ENCODE results near the gene HGD.

HGD gene

GRCh38 chr3:120683671-120684301, 1.7 kb upstream of the HGD start:
- Histone ChIP-seq H2AK5ac (ENCODE audit: low read length, severe bottlenecking) (no peak overlapping the region), H3K9me3 (ENCODE audit: control insufficient read depth, low read length) (no peaks in the 10 kb centered on the region), H3K9ac (ENCODE audit: low read length) (no peak overlapping the region), H4K91ac (ENCODE audit: low read length) (no peak overlapping the region), H3K27ac (ENCODE audit: low read length, poor library complexity, severe bottlenecking) (no peak overlapping the region), H3K4me1 (ENCODE audit: control insufficient read depth, insufficient read depth, low read depth, low read length) (peaks cover 2% of the 10 kb centered on the region), H2BK12ac (ENCODE audit: low read length in 2 of 2) (no peak overlapping the region), H3K36me3 (ENCODE audit: control insufficient read depth in 1 of 2, insufficient read depth in 2 of 2, low read depth in 1 of 2, low read length in 2 of 2) (peaks cover 0 to 17% of the 10 kb centered on the region in 2 experiments), H2BK15ac (ENCODE audit: low read depth, poor library complexity, severe bottlenecking) (no peak overlapping the region), H4K8ac (ENCODE audit: low read length) (no peak overlapping the region), H3K4me3 (ENCODE audit: insufficient read depth in 1 of 2, low read depth in 1 of 2, low read length in 2 of 2) (no peak overlapping the region), H3K4ac (ENCODE audit: low read depth in 1 of 2, low read length in 2 of 2) (no peak overlapping the region), H3K79me1 (replicated peaks; ENCODE audit: low read length, poor library complexity, severe bottlenecking) (no peaks in the 10 kb centered on the region), H3K27me3 (ENCODE audit: control insufficient read depth in 1 of 2, insufficient read depth in 1 of 2, low read length in 2 of 2) (no peaks in the 10 kb centered on the region), H3K4me2 (ENCODE audit: low read length, poor library complexity, severe bottlenecking) (no peak overlapping the region), H2BK5ac (ENCODE audit: low read depth, low read length, poor library complexity, severe bottlenecking) (no peak overlapping the region), H3K18ac (ENCODE audit: low read depth in 1 of 2, low read length in 2 of 2) (no peak overlapping the region), H3K23ac (ENCODE audit: low read length in 2 of 2) (no peak overlapping the region), H2BK120ac (ENCODE audit: low read depth, low read length) (no peak overlapping the region), H2AFZ (ENCODE audit: low read depth, low read length) (no peak overlapping the region), H3K14ac (ENCODE audit: low read length in 2 of 2) (no peak overlapping the region)
- DNase-seq = no peak
- WGBS = 100% methylated on average over 2 of the region's 3 CpGs

- H2AFZ ChIP-seq (ENCODE audit: low read depth, low read length) = no peak overlapping the region
- no peak for DNase-seq
- no peak overlapping the region for H3K9ac ChIP-seq (ENCODE audit: low read length)
- H2BK15ac ChIP-seq (ENCODE audit: low read depth, poor library complexity, severe bottlenecking) = no peak overlapping the region
- H3K4me2 ChIP-seq (ENCODE audit: low read length, poor library complexity, severe bottlenecking) = no peak overlapping the region
- H2BK12ac ChIP-seq (ENCODE audit: low read length in 2 of 2) = no peak overlapping the region
- H4K8ac ChIP-seq (ENCODE audit: low read length) = no peak overlapping the region
- H2BK120ac ChIP-seq (ENCODE audit: low read depth, low read length) = no peak overlapping the region
- H3K23ac ChIP-seq (ENCODE audit: low read length in 2 of 2) = no peak overlapping the region
- H3K18ac ChIP-seq (ENCODE audit: low read depth in 1 of 2, low read length in 2 of 2) = no peak overlapping the region
- peaks cover 2% of the 10 kb centered on the region for H3K4me1 ChIP-seq (ENCODE audit: control insufficient read depth, insufficient read depth, low read depth, low read length)
- no peaks in the 10 kb centered on the region for H3K9me3 ChIP-seq (ENCODE audit: control insufficient read depth, low read length)
- H3K36me3 ChIP-seq (ENCODE audit: control insufficient read depth in 1 of 2, insufficient read depth in 2 of 2, low read depth in 1 of 2, low read length in 2 of 2) = peaks cover 0 to 12% of the 10 kb centered on the region in 2 experiments
- H2AK5ac ChIP-seq (ENCODE audit: low read length, severe bottlenecking) = no peak overlapping the region
- peak overlapping the region; percentile 1 for H2BK5ac ChIP-seq (ENCODE audit: low read depth, low read length, poor library complexity, severe bottlenecking)
- WGBS = 93% methylated on average over 1 of the region's 1 CpG
- H4K91ac ChIP-seq (ENCODE audit: low read length) = no peak overlapping the region
- H3K79me1 ChIP-seq (replicated peaks; ENCODE audit: low read length, poor library complexity, severe bottlenecking) = no peaks in the 10 kb centered on the region
- H3K14ac ChIP-seq (ENCODE audit: low read length in 2 of 2) = no peak overlapping the region
- no peak overlapping the region for H3K4ac ChIP-seq (ENCODE audit: low read depth in 1 of 2, low read length in 2 of 2)
- no peak overlapping the region for H3K4me3 ChIP-seq (ENCODE audit: insufficient read depth in 1 of 2, low read depth in 1 of 2, low read length in 2 of 2)
- no peaks in the 10 kb centered on the region for H3K27me3 ChIP-seq (ENCODE audit: control insufficient read depth in 1 of 2, insufficient read depth in 1 of 2, low read length in 2 of 2)
- H3K27ac ChIP-seq (ENCODE audit: low read length, poor library complexity, severe bottlenecking) = no peak overlapping the region
Observed at GRCh38 chr3:120683213-120683612, 1.2 kb upstream of the HGD start.

GRCh38 chr3:120681506-120682038, 467 bp downstream of the HGD start:
- 100% methylated on average over 4 of the region's 4 CpGs for WGBS
- Histone ChIP-seq H2BK5ac (ENCODE audit: low read depth, low read length, poor library complexity, severe bottlenecking) (peak overlapping the region; percentile 37), H2BK15ac (ENCODE audit: low read depth, poor library complexity, severe bottlenecking) (no peak overlapping the region), H4K91ac (ENCODE audit: low read length) (no peak overlapping the region), H2AFZ (ENCODE audit: low read depth, low read length) (no peak overlapping the region), H4K8ac (ENCODE audit: low read length) (no peak overlapping the region), H3K4me2 (ENCODE audit: low read length, poor library complexity, severe bottlenecking) (no peak overlapping the region), H3K4me3 (ENCODE audit: insufficient read depth in 1 of 2, low read depth in 1 of 2, low read length in 2 of 2) (no peak overlapping the region), H3K23ac (ENCODE audit: low read length in 2 of 2) (no peak overlapping the region), H3K36me3 (ENCODE audit: control insufficient read depth in 1 of 2, insufficient read depth in 2 of 2, low read depth in 1 of 2, low read length in 2 of 2) (peaks cover 0 to 7% of the 10 kb centered on the region in 2 experiments), H2BK12ac (ENCODE audit: low read length in 2 of 2) (no peak overlapping the region), H3K18ac (ENCODE audit: low read depth in 1 of 2, low read length in 2 of 2) (no peak overlapping the region), H2AK5ac (ENCODE audit: low read length, severe bottlenecking) (no peak overlapping the region), H3K4me1 (ENCODE audit: control insufficient read depth, insufficient read depth, low read depth, low read length) (peaks cover 2% of the 10 kb centered on the region), H3K4ac (ENCODE audit: low read depth in 1 of 2, low read length in 2 of 2) (no peak overlapping the region), H2BK120ac (ENCODE audit: low read depth, low read length) (no peak overlapping the region), H3K9ac (ENCODE audit: low read length) (no peak overlapping the region), H3K27ac (ENCODE audit: low read length, poor library complexity, severe bottlenecking) (peak overlapping the region; percentile 2), H3K27me3 (ENCODE audit: control insufficient read depth in 1 of 2, insufficient read depth in 1 of 2, low read length in 2 of 2) (no peaks in the 10 kb centered on the region), H3K79me1 (replicated peaks; ENCODE audit: low read length, poor library complexity, severe bottlenecking) (no peaks in the 10 kb centered on the region), H3K9me3 (ENCODE audit: control insufficient read depth, low read length) (no peaks in the 10 kb centered on the region), H3K14ac (ENCODE audit: low read length in 2 of 2) (no peak overlapping the region)
- DNase-seq = no peak

- Histone ChIP-seq H2AK5ac (ENCODE audit: low read length, severe bottlenecking) (peak overlapping the region; percentile 68), H3K23ac (ENCODE audit: low read length in 2 of 2) (no peak overlapping the region), H3K4me2 (ENCODE audit: low read length, poor library complexity, severe bottlenecking) (no peak overlapping the region), H4K91ac (ENCODE audit: low read length) (no peak overlapping the region), H3K9me3 (ENCODE audit: control insufficient read depth, low read length) (no peaks in the 10 kb centered on the region), H3K27ac (ENCODE audit: low read length, poor library complexity, severe bottlenecking) (no peak overlapping the region), H2BK12ac (ENCODE audit: low read length in 2 of 2) (no peak overlapping the region), H3K18ac (ENCODE audit: low read depth in 1 of 2, low read length in 2 of 2) (no peak overlapping the region), H3K9ac (ENCODE audit: low read length) (no peak overlapping the region), H3K4me3 (ENCODE audit: insufficient read depth in 1 of 2, low read depth in 1 of 2, low read length in 2 of 2) (no peak overlapping the region), H2BK5ac (ENCODE audit: low read depth, low read length, poor library complexity, severe bottlenecking) (no peak overlapping the region), H2AFZ (ENCODE audit: low read depth, low read length) (no peak overlapping the region), H3K79me1 (replicated peaks; ENCODE audit: low read length, poor library complexity, severe bottlenecking) (no peaks in the 10 kb centered on the region), H4K8ac (ENCODE audit: low read length) (no peak overlapping the region), H2BK15ac (ENCODE audit: low read depth, poor library complexity, severe bottlenecking) (no peak overlapping the region), H2BK120ac (ENCODE audit: low read depth, low read length) (no peak overlapping the region), H3K36me3 (ENCODE audit: control insufficient read depth in 1 of 2, insufficient read depth in 2 of 2, low read depth in 1 of 2, low read length in 2 of 2) (peaks cover 0 to 2% of the 10 kb centered on the region in 2 experiments), H3K14ac (ENCODE audit: low read length in 2 of 2) (no peak overlapping the region), H3K4ac (ENCODE audit: low read depth in 1 of 2, low read length in 2 of 2) (no peak overlapping the region), H3K27me3 (ENCODE audit: control insufficient read depth in 1 of 2, insufficient read depth in 1 of 2, low read length in 2 of 2) (no peaks in the 10 kb centered on the region), H3K4me1 (ENCODE audit: control insufficient read depth, insufficient read depth, low read depth, low read length) (peaks cover 2% of the 10 kb centered on the region)
- no peak for DNase-seq
- WGBS = 83% methylated on average over 1 of the region's 2 CpGs
Observed at GRCh38 chr3:120681018-120681417, 1.0 kb downstream of the HGD start.

Measured in mesenchymal stem cell (in vitro differentiated cells and primary cell).